Stimulated activated CD8-positive, alpha-beta memory T cell treated with anti-CD3 and anti-CD28 coated beads, Interleukin-7, amount 100 ng/mL, for 4 hours (primary cell): ENCODE results near the gene UNC13D.
"Not testable (repeated sequence)": the region's sequence is repeated elsewhere in the genome, so short reads cannot be mapped to it uniquely, and the experiment has no call there.

Experiments used
- DNase-seq, 2 donors: peaks; one replicate each; pipeline ENCODE4 v3.0.0-alpha.2; 2020; ENCODE audit warnings: low read depth in 2 of 2

The UNC13D gene

GRCh38 chr17:75843577-75844529 is at the start of gene UNC13D:
UNC13D (minus strand) TSS chr17:75844404; CDS start chr17:75844337, 67 bp downstream.
- peak in 1 of 2 donors; percentile 55 for DNase-seq

GRCh38 chr17:75893305-75894048 is 49.3 kb upstream of the UNC13D start:
- DNase-seq = no peak

GRCh38 chr17:75892556-75893224 is 48.5 kb upstream of the UNC13D start:
- DNase-seq = no peak

DNA sequence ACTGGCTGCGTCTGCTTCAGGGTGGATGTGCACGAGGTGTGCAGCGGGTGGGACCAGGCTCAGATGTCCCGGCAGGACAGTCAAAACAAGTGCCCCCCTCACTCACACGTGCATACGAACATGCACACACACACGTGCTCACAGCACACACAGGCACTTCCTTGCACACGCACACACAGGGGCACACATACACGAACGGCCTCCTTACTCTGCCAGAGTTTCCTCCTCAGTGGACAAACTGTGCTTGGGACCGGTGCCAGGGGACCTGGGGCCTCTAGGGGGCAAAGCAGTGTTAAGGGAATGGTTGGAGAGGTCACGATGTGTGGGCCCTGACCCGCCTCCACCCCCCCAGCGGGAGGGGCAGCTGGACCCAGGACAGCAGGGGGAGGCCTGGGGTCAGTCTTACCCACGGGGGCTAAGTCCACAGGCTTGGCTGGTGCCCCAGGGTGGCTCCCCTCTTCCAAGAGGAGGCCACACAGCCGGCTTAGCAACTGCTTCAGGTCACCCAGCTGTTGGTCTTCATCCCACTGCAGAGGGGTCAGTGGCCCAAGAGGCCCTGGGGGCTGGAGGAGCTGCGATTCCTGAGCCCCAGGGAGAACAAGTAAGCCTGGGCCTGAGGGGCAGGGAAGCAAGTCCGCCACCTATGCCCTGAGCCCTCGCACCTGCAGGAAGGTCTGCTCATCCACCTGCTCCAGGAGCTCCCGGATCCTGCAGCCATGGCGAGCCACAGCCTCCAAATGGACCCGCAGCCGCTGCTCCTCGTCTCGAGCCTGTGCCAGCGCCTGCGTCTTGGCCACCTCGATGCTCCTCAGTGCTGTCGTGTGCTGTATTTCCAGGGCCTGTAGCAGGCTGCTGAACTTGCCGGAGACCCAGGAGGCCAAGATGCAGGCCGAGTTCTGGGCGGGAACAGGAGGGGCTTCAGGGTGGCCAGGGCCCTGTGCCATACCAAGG is 47.7 kb upstream of the UNC13D start:
- DNase-seq = no peak

GRCh38 chr17:75891022-75891604 is 46.9 kb upstream of the UNC13D start:
- DNase-seq = no peak

GRCh38 chr17:75889454-75889853 is 45.2 kb upstream of the UNC13D start:
- no peak for DNase-seq

DNA sequence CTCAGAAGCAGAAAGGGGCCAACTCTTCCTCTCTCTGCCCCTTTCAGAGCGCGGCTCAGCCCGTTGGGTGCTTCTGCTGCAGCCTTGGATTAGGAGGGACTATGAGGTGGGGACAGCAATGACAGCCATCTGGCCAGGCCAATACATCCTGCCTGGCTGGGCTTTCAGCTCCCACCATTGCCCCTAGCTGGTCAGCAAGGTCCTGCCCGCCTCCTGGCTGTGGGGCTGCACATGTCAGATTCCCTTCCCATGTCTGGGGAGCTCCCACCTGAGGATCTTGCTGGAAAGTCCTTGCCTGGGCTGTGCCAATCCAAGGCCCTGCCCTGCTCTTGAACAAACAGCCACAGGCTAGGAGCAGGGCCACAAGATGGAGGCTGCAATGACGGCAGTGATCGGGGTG is 44.3 kb upstream of the UNC13D start:
- no peak for DNase-seq

DNA sequence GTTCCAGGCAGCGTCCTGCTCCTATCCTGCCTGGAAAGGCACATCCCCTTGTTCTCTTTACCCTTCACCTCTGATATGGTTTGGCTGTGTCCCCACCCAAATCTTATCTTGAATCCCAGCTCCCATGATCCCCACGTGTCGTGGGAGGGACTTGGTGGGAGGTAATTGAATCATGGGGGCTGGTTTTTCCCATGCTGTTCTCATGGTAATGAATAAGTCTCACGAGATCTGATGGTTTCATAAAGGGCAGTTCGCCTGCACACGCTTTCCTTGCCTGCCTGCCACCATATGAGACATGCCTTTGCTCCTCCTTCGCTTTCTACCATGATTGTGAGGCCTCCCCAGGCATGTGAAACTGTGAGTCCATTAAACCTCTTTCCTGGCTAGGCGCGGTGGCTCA is 41.7 kb upstream of the UNC13D start:
- not testable (repeated sequence) for DNase-seq

DNA sequence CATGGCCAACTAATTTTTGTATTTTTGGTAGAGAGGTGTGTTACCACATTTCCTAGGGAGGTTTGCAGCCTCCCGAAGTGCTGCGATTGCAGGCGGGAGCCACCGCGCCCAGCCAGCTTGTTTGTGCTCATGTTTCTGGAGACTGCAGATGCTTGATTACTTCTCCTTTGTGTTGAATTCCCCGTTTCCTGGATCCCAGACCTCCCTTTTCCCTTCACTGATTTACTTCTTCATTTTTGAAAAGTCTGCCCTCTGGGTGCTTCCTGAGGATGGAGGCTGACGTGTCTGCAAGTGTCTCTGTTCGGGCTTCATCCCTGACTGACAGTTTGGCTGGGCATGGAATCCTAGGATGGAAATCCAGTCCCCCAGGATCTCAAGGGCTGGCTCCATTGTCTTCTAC is 41.2 kb upstream of the UNC13D start:
- no peak for DNase-seq

DNA sequence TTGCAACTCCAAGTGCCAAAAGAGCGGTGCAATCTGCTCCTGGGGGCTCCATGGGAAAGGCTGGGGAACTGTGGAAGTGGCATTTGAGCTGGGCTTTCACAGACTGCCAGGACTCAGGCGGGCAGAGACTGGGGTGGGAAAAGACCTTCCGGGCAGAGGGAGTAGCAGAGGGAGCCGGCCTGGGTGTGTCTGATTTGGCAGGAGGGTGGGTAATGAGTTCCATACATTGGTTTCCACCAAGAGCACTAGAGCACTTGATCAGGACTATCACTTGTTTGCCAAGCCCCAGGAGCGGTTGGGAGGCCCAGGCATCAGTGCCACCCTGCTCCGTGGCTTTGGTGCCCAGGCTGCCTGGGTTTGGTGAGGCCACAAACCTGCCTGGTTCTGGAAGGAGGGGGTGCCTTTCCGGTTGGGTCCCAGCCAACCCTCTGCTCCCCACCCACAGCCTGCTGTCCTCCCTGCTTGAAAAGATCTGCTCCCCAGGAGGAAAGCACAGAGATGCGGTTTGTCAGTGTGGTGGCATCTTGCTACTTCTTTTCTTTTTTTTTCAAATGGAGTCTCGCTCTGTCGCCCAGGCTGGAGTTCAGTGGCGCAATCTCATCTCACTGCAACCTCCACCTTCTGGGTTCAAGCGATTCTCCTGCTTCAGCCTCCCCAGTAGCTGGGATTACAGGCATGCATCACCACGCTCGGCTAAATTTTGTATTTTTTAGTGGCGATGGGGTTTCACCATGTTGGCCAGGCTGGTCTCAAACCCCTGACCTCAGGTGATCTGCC is 37.7 kb upstream of the UNC13D start:
- DNase-seq = no peak

- no peak for DNase-seq
Observed at GRCh38 chr17:75880266-75880665, 36.1 kb upstream of the UNC13D start.

DNA sequence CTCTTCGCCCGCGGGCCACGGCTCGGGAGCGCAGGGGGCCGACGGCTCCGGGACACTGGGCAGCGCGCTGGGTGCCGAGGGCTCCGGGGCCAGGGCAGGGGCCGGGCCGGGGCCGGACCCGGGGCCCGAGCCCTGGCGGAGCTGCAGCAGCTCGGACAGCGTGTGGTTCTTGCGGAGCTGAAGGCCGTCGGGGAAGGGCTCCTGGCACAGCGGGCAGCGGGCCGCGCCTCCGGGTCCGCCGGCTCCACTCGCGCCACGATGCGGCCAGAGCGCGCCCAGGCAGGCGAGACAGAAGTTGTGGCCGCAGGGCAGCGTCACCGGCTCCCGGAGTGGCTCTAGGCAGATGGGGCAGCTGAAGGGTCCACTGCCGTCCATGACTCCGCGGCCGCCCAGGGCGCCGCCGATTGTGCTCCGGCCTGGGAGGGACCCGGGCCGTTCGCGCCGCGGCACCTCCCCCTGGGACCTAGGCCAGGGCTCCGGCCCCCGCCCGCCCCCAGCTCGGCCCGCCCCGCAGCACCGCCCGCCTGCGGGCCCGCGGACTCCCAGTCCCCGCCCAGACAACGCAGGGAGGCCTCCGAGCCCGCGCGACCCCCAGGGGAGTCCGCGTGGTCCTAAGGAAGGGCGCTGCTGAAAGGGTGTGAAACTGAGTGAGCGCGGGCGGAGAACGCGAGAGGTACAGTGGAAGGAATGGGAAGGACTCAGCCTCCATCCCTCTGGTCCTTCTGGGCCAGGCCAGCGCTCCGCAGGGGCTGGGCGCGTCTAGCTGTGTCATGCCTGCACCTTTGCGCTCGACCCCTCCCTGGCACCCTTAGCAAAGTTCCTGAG is 34.2 kb upstream of the UNC13D start, which contains the start of gene TRIM47:
Gene TRIM47 (minus strand): TSS at position 408 of the 825 bp plus-strand sequence. CDS start 33 bp downstream, at position 375.
- DNase-seq = no peak

DNA sequence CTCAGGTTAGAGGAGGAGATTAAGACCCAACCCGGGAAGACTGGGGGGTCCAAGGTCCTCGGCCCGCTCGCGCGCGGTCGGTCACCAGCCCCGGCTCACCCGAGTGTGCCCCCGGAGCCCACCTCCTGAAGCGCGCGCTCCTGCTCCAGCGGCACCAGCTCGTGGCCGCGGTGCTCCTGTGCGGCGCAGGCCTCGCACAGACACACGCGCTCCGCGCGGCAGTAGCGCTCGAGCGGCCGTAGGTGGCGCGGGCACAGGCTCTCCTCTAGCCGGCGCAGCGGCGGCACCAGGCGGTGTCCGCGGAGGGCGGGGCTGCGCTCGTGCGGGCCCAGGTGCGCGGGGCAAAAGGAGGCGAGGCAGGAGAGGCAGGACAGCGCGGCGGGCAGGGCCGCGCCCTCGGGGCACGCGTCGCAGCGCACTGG is 33.6 kb upstream of the UNC13D start:
- DNase-seq = peak in 1 of 2 donors; percentile 68

GRCh38 chr17:75876938-75877751 is 32.9 kb upstream of the UNC13D start:
- DNase-seq = no peak

- DNase-seq = peak; percentile 62 to 65
Observed at GRCh38 chr17:75876190-75876937, 32.2 kb upstream of the UNC13D start.

DNA sequence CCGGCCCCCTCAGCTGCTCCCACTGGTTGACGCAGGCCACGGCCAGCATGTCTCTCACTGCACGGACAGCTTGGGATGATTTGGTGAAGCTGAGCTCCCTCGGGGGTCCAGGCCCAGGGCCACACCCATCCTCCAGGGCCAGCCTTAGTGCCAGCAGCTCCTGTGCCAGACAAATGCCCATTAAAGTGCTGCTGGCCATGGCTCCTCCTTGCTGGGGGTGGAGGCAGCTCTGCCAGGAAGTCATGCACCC is 31.7 kb upstream of the UNC13D start:
- DNase-seq = no peak

DNA sequence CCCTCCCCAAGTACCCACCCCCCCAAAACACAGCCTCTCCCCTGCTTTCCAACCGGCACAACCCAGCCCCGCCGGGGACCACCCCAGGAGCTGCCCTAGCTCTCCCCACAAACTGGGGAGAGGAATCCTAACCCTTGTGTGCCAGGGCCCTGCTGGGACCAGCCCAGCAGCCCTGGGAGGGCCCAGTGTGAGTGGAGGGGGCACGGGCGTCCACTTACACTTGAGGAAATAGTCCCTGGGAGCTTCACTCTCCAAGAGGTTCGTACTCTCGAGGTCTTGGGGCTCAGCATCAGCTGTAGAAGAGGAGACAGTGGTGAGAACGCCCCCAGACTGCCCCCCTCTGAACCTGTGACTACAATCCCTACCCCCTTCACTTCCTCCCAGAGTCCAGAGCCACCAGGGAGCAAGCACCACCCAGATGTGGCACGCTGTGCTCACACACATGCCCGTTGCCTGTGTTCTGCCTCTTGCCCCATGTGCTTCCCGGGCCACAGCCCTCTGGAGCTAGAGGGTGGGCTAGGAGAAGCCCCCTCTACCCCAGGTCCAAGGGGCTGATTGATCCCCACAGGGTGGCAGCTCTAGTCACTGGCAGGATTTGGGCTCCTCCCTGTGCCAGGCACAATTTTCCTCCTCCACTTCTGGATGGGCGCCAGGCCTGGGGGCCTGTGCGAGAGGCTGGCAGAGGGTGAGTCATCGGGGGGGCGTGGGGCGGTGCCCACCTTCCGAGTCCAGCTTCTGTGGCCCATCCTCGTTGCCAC is 31.2 kb upstream of the UNC13D start:
- DNase-seq = no peak
